Ectodermal cell (in vitro differentiated cells): ENCODE measurements around the gene CCDC69.

ENCODE experiments used
- H3K27ac ChIP-seq: 2 replicates; pipeline ENCODE4 v1.7.0; 2013; ENCODE audit warnings: mild to moderate bottlenecking, low read depth, low read length; ENCODE audit not compliant: insufficient read depth, poor library complexity, severe bottlenecking
- H3K27me3 ChIP-seq: 2 replicates; pipeline ENCODE4 v1.7.0; 2013; ENCODE audit warnings: mild to moderate bottlenecking, low read length; ENCODE audit not compliant: insufficient read depth, control insufficient read depth, poor library complexity, severe bottlenecking
- H3K36me3 ChIP-seq: one replicate; pipeline ENCODE4 v1.7.0; 2013; ENCODE audit warnings: low read length; ENCODE audit not compliant: control insufficient read depth, insufficient read depth
- H3K4me1 ChIP-seq: one replicate; pipeline ENCODE4 v1.7.0; 2013; ENCODE audit warnings: low read length; ENCODE audit not compliant: control insufficient read depth, insufficient read depth
- H3K4me3 ChIP-seq: 2 replicates; pipeline ENCODE4 v1.7.0; 2013; ENCODE audit warnings: low read depth, low read length, control low read depth; ENCODE audit not compliant: insufficient read depth
- H3K9me3 ChIP-seq: 2 replicates; pipeline ENCODE4 v1.7.0; 2013; ENCODE audit warnings: mild to moderate bottlenecking, low read length, moderate library complexity; ENCODE audit not compliant: control insufficient read depth
- WGBS, 2 experiments: methylation state at CpG; one replicate each; pipeline ENCODE4 v1.1.7; 2013; ENCODE audit warnings: missing lambda C conversion rate in 2 of 2; 5-methylcytosine and 5-hydroxymethylcytosine counted together

The CCDC69 gene

GRCh38 chr5:151134228-151134627 is 89.7 kb downstream of the CCDC69 start:
- WGBS, 2 experiments: 70 to 78% methylated on average over 3 of the region's 3 CpGs
- Histone ChIP-seq H3K36me3 (peaks cover 53% of the 10 kb centered on the region), H3K27me3 (no peaks in the 10 kb centered on the region), H3K4me1 (no peaks in the 10 kb centered on the region), H3K27ac (no peak overlapping the region), H3K4me3 (no peak overlapping the region), H3K9me3 (no peaks in the 10 kb centered on the region)

GRCh38 chr5:151132963-151133362 is 90.9 kb downstream of the CCDC69 start:
- H3K27ac ChIP-seq: no peak overlapping the region
- H3K36me3 ChIP-seq: peaks cover 53% of the 10 kb centered on the region
- H3K27me3 ChIP-seq: no peaks in the 10 kb centered on the region
- H3K9me3 ChIP-seq: no peaks in the 10 kb centered on the region
- H3K4me1 ChIP-seq: no peaks in the 10 kb centered on the region
- H3K4me3 ChIP-seq: no peak overlapping the region
- WGBS, 2 experiments: 94 to 95% methylated on average over 4 of the region's 4 CpGs
